Measurements from ENCODE around the gene OSGEP.

Gene OSGEP

GRCh38 chr14:20397511-20397910 lies 57.1 kb downstream of the OSGEP start:
- no peak for DNase-seq (ENCODE audit: low spot score)

Measured in germinal center (tissue), 1 donor.